GM21825 (cell line): ENCODE results near the gene ADGB.
"Not testable (repeated sequence)": the region's sequence is repeated elsewhere in the genome, so short reads cannot be mapped to it uniquely, and the experiment has no call there.

Source experiments
- ATAC-seq: cut with Tn5 transposase; IDR thresholded peaks from one replicate; pipeline ENCODE4 v1.9.1; 2021; ENCODE audit warnings: mild to moderate bottlenecking, moderate library complexity; ENCODE audit not compliant: unreplicated experiment

The ADGB gene

GRCh38 chr6:146814148-146814750, 215.5 kb downstream of the ADGB start:
- ATAC-seq: no peak

- ATAC-seq: not testable (repeated sequence)
Observed at GRCh38 chr6:146815511-146816462, 217.0 kb downstream of the ADGB start.

GRCh38 chr6:146819596-146820320, 221.0 kb downstream of the ADGB start:
- ATAC-seq: no peak

- no peak for ATAC-seq
Observed at GRCh38 chr6:146827216-146827928, 228.6 kb downstream of the ADGB start.

- ATAC-seq: no peak
Observed at GRCh38 chr6:146829792-146830565, 231.2 kb downstream of the ADGB start.

GRCh38 chr6:146833157-146833556, 234.4 kb downstream of the ADGB start:
- ATAC-seq: no peak

- no peak for ATAC-seq
Observed at GRCh38 chr6:146840216-146840615, 241.4 kb downstream of the ADGB start.

- no peak for ATAC-seq
Observed at GRCh38 chr6:146840641-146841040, 241.9 kb downstream of the ADGB start.

- ATAC-seq: no peak
Observed at GRCh38 chr6:146847426-146847825, 248.7 kb downstream of the ADGB start.

- no peak for ATAC-seq
Observed at GRCh38 chr6:146850238-146850896, 251.6 kb downstream of the ADGB start.

- ATAC-seq: no peak
Observed at GRCh38 chr6:146850981-146851380, 252.2 kb downstream of the ADGB start.

- no peak for ATAC-seq
Observed at GRCh38 chr6:146851837-146852236, 253.1 kb downstream of the ADGB start.

- not testable (repeated sequence) for ATAC-seq
Observed at GRCh38 chr6:146854521-146855255, 255.9 kb downstream of the ADGB start.

GRCh38 chr6:146855889-146856288, 257.1 kb downstream of the ADGB start:
- ATAC-seq: no peak

- peak; percentile 39 for ATAC-seq
Observed at GRCh38 chr6:146856296-146856695, 257.5 kb downstream of the ADGB start.

GRCh38 chr6:146857180-146857979, 258.6 kb downstream of the ADGB start:
- peak; percentile 98 for ATAC-seq

- ATAC-seq: peak; percentile 25
Observed at GRCh38 chr6:146857980-146858347, 259.2 kb downstream of the ADGB start.

- no peak for ATAC-seq
Observed at GRCh38 chr6:146859206-146859605, 260.4 kb downstream of the ADGB start.
